BJ (cell line): Measurements from ENCODE around the gene RSPO3. TPM values are rescaled to one million over a fixed set of nuclear protein-coding genes. Genes with fewer than 3 reads are reported as not detected.

Experiments
- CTCF ChIA-PET: fragments of 350-600 bp; formaldehyde crosslinking; extraction: SDS; loops from one replicate; lab custom pipeline; 2021; ENCODE audit warnings: antibody characterized with exemption, inconsistent platforms; lab: Yijun Ruan, JAX
- POLR2A ChIA-PET: fragments of 300-600 bp; sonication (Branson Sonifier 250); formaldehyde crosslinking; extraction: SDS; loops from one replicate; lab custom pipeline; 2021; ENCODE audit warnings: antibody characterized with exemption; lab: Charles Lee
- DNase-seq: peaks from one replicate; pipeline ENCODE4 v3.0.0-alpha.2; 2011; ENCODE audit warnings: low read depth
- H3K27me3 ChIP-seq: 2 replicates; pipeline ENCODE4 v1.6.0; 2011; ENCODE audit warnings: low read length; ENCODE audit not compliant: control insufficient read depth, insufficient read depth
- H3K36me3 ChIP-seq: 2 replicates; pipeline ENCODE4 v1.5.1; 2011; ENCODE audit warnings: low read length; ENCODE audit not compliant: control insufficient read depth, insufficient read depth
- H3K4me3 ChIP-seq: 2 replicates; pipeline ENCODE4 v1.5.1; 2011; ENCODE audit warnings: low read depth, mild to moderate bottlenecking, control low read depth, low read length
- CTCF ChIP-seq: IDR thresholded peaks from 2 replicates; pipeline ENCODE4 v1.5.1; 2011; ENCODE audit warnings: low read depth, mild to moderate bottlenecking, control low read depth, inconsistent platforms, low read length, moderate library complexity; ENCODE audit not compliant: insufficient read depth
- polyA plus RNA-seq: library from polyadenylated mRNA; depleted of rRNA; stranded (reverse); fragments of >200 nt; gene quantifications from 2 replicates; pipeline ENCODE4 v1.2.3, GENCODE V29; 2011

RSPO3 gene
- polyA plus RNA-seq, 1 experiment, result not detected

GRCh38 chr6:127177030-127177922 is 58.8 kb downstream of the RSPO3 start:
- no peak overlapping the region for H3K4me3 ChIP-seq
- DNase-seq, result peak; percentile 55
- no peaks in the 10 kb centered on the region for H3K36me3 ChIP-seq
- CTCF ChIA-PET, result interaction anchor here (0.6 to 1.3 kb wide), 3 partner anchors 10 to 39 kb away, joined by 4 to 7 read pairs (median 4); no protein-coding TSS in a partner anchor
- no peaks in the 10 kb centered on the region; the same call in 1 of the 2 replicates for H3K27me3 ChIP-seq
- TF ChIP-seq CTCF, result no peak
- POLR2A ChIA-PET, result no interaction called here

- CTCF ChIA-PET, result interaction anchor here (0.6 kb wide), 1 partner anchor 39 kb away, joined by 7 read pairs; no protein-coding TSS in a partner anchor
- H3K4me3 ChIP-seq, result no peak overlapping the region
Observed at GRCh38 chr6:127177923-127178231, 59.4 kb downstream of the RSPO3 start.

GRCh38 chr6:127178746-127179145 is 60.3 kb downstream of the RSPO3 start:
- H3K4me3 ChIP-seq, result no peak overlapping the region
- DNase-seq, result no peak
- no peaks in the 10 kb centered on the region for H3K36me3 ChIP-seq
- no peaks in the 10 kb centered on the region for H3K27me3 ChIP-seq
- ChIA-PET POLR2A (no interaction called here), CTCF (interaction anchor here (0.6 to 1.6 kb wide), 4 partner anchors 12 to 462 kb away, joined by 3 to 4 read pairs (median 3); no protein-coding TSS in a partner anchor)
- no peak for TF ChIP-seq CTCF

More at GRCh38 chr6:127177923-127178231, 59.4 kb downstream of the RSPO3 start:
- POLR2A ChIA-PET, result no interaction called here
- Histone ChIP-seq H3K27me3 (no peaks in the 10 kb centered on the region; the same call in 1 of the 2 replicates), H3K36me3 (no peaks in the 10 kb centered on the region)
- DNase-seq, result no peak
- TF ChIP-seq CTCF, result no peak

GRCh38 chr6:127180426-127180825 is 62.0 kb downstream of the RSPO3 start:
- DNase-seq, result no peak
- TF ChIP-seq CTCF, result no peak
- Histone ChIP-seq H3K27me3 (no peaks in the 10 kb centered on the region), H3K36me3 (no peaks in the 10 kb centered on the region), H3K4me3 (no peak overlapping the region)
- CTCF ChIA-PET, result no interaction called here
- POLR2A ChIA-PET, result no interaction called here

GRCh38 chr6:127182501-127182900 is 64.0 kb downstream of the RSPO3 start:
- ChIA-PET CTCF (no interaction called here), POLR2A (interaction anchor here (0.6 kb wide), 1 partner anchor 160 kb away, joined by 3 read pairs; no protein-coding TSS in a partner anchor)
- H3K4me3 ChIP-seq, result no peak overlapping the region
- no peaks in the 10 kb centered on the region for H3K36me3 ChIP-seq
- H3K27me3 ChIP-seq, result no peaks in the 10 kb centered on the region
- TF ChIP-seq CTCF, result no peak
- DNase-seq, result peak; percentile 80
